A673 (cell line): ENCODE data around the gene TOLLIP.
"Not testable (repeated sequence)": the region's sequence is repeated elsewhere in the genome, so short reads cannot be mapped to it uniquely, and the experiment has no call there.

Experiments
- CTCF ChIP-seq: fragments of 300-800, 200-600 bp; sonication (generic); conservative IDR thresholded peaks from 2 replicates; pipeline ENCODE4 v1.5.1; 2017; ENCODE audit warnings: low read depth, mild to moderate bottlenecking, antibody characterized with exemption, low read length, moderate library complexity, mixed read lengths
- EZH2 ChIP-seq: fragments of 200-600 bp; sonication (generic); IDR thresholded peaks from 2 replicates; pipeline ENCODE4 v1.6.1; 2017; ENCODE audit warnings: borderline replicate concordance, low read depth, mild to moderate bottlenecking, mixed read lengths, antibody characterized with exemption, low read length; ENCODE audit not compliant: poor library complexity, severe bottlenecking

- not testable (repeated sequence) for TF ChIP-seq CTCF, EZH2
Measured at GRCh38 chr11:1341226-1341625, 31.8 kb upstream of the TOLLIP start.
